IPS-15b (cell line): ENCODE measurements around the gene CEBPG.

Source experiments
- H3K27me3 ChIP-seq: one replicate; pipeline ENCODE4 v1.6.1; 2013; ENCODE audit warnings: low read length; ENCODE audit not compliant: control insufficient read depth, insufficient read depth
- H3K36me3 ChIP-seq: one replicate; pipeline ENCODE4 v1.6.1; 2013; ENCODE audit warnings: low read length; ENCODE audit not compliant: control insufficient read depth, insufficient read depth
- H3K4me1 ChIP-seq: one replicate; pipeline ENCODE4 v1.6.1; 2013; ENCODE audit warnings: mild to moderate bottlenecking, low read length; ENCODE audit not compliant: control insufficient read depth, insufficient read depth
- H3K4me3 ChIP-seq: one replicate; pipeline ENCODE4 v1.5.1; 2013; ENCODE audit warnings: low read depth, low read length
- H3K9ac ChIP-seq: one replicate; pipeline ENCODE4 v1.6.1; 2013; ENCODE audit warnings: low read depth, mild to moderate bottlenecking, low read length
- H3K9me3 ChIP-seq: one replicate; pipeline ENCODE4 v1.6.1; 2013; ENCODE audit warnings: mild to moderate bottlenecking, low read length; ENCODE audit not compliant: control insufficient read depth, insufficient read depth

The CEBPG gene

DNA sequence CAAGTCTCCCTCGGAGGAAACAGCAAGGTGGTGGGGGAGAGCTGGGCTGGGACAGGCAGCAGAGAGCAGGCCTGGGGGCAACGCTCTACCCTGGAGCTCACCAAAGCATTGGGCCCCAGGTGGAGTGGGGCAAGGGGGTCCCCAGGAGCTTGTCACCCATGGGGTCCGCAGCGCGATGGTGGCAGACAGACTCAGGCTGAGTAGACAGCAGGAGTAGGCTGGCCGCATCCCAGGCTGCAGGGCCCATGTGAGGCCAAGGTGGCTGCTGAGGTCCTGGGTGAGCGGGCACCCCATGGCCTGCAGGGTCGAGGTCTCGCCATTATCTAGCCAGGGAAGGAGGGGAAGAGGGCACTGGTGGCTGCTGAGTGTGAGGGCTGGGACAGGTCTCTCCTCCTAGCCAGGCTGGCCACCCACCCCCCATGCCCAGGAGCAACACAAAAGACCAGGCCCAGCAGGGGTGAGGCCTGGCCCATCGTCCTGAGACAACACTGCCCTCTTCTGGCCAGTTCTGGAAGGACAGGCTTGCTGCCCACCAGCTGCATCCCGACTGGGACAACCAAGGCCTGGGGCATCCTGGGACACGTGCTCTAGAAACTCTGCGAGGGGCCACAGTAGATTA lies 33.1 kb downstream of the CEBPG start:
- Histone ChIP-seq H3K9me3 (no peaks in the 10 kb centered on the region), H3K9ac (no peak overlapping the region), H3K4me1 (peaks cover 3% of the 10 kb centered on the region), H3K27me3 (no peaks in the 10 kb centered on the region), H3K4me3 (no peak overlapping the region), H3K36me3 (peaks cover 10% of the 10 kb centered on the region)

DNA sequence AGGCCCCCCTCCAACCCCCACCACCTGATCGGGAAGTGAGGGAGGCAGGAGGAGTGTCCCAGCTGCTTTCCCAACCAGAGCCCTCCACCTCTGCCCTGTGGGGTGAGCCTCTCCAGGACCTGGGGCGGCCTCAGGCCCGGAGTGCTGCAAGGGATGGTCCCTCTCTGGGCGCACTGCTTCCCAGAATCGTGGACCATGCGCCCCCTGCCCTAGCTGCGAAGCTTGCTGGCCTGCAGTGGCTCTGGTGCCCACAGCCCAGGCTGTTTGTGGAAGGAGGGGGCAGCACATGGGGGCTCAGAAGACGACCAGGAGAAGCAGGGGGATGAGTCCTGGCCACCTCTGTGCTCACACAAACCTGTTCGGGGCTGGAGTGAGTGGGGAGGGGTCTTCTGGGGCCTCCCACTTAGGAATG lies 33.6 kb downstream of the CEBPG start:
- no peaks in the 10 kb centered on the region for H3K27me3 ChIP-seq
- H3K9ac ChIP-seq, result no peak overlapping the region
- H3K4me3 ChIP-seq, result no peak overlapping the region
- no peaks in the 10 kb centered on the region for H3K9me3 ChIP-seq
- H3K4me1 ChIP-seq, result peaks cover 3% of the 10 kb centered on the region
- peaks cover 11% of the 10 kb centered on the region for H3K36me3 ChIP-seq

DNA sequence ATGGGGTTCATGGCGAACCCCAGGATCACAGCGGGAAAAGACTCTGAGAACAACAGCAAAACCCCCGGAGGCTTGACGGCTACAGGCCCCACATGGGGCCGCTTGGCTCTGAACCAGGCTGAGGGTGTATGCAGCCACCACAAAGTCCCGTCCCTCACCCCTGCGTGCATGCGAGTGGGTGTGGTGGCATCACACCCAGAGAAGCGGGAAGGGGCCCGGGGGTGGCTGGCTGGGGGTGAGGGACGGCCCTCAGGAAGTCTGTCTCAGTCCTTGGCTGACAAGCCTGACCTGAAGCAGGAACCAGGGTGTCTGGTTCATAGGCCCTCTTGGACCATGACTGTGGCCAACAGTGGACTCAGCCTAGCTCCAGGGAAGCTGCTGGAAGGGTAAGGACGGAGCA lies 34.2 kb downstream of the CEBPG start:
- H3K27me3 ChIP-seq, result no peaks in the 10 kb centered on the region
- H3K4me3 ChIP-seq, result no peak overlapping the region
- H3K36me3 ChIP-seq, result peaks cover 11% of the 10 kb centered on the region
- no peak overlapping the region for H3K9ac ChIP-seq
- no peaks in the 10 kb centered on the region for H3K9me3 ChIP-seq
- peaks cover 3% of the 10 kb centered on the region for H3K4me1 ChIP-seq

- no peak overlapping the region for H3K9ac ChIP-seq
- H3K4me1 ChIP-seq, result peaks cover 3% of the 10 kb centered on the region
- H3K4me3 ChIP-seq, result no peak overlapping the region
- no peaks in the 10 kb centered on the region for H3K9me3 ChIP-seq
- H3K36me3 ChIP-seq, result peaks cover 11% of the 10 kb centered on the region
- H3K27me3 ChIP-seq, result no peaks in the 10 kb centered on the region
Measured at GRCh38 chr19:33408116-33408515, 34.6 kb downstream of the CEBPG start.

GRCh38 chr19:33408538-33409434 lies 35.3 kb downstream of the CEBPG start:
- H3K4me1 ChIP-seq, result peaks cover 3% of the 10 kb centered on the region
- H3K27me3 ChIP-seq, result no peaks in the 10 kb centered on the region
- H3K36me3 ChIP-seq, result peaks cover 11% of the 10 kb centered on the region
- H3K9ac ChIP-seq, result no peak overlapping the region
- no peaks in the 10 kb centered on the region for H3K9me3 ChIP-seq
- H3K4me3 ChIP-seq, result no peak overlapping the region

DNA sequence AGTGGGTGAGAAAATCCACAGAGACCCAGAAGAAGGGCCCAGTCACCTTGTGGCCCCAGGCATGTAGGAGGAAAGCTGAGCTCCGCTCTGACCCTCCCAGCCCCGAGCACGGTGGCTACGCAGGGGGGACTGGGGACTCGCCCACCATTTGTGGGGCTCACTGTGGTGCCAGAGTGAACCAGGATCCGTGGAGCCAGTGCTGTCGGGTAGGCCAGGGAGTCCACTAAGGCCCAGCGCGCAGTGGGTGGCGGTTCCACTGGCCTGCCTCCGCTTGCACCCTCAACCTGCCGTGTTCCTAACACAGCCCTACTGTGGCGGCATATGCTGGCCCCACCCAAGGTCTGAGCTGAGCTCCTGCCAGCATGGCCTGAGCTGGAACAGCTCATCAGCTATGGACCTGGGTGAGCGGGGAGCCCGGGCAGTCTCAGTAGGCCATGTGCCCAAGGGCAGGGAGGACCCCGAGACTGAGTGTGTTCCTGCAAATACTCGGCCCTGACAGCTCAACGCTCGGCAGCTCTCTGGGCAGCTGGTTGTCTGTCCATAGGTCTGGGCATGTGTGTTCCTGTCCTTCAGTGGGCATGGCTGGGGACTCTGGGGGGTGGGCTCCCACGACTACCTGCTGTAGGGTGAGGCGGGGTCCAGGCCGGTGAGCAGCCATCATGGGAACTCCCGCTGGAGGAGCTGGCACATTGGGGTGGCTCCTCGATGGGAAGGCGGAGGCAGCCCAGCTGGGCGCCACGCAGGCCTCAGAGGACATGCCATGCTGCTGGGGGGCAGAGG lies 36.6 kb downstream of the CEBPG start:
- Histone ChIP-seq H3K9ac (no peak overlapping the region), H3K27me3 (no peaks in the 10 kb centered on the region), H3K4me3 (no peak overlapping the region), H3K9me3 (no peaks in the 10 kb centered on the region), H3K36me3 (peaks cover 11% of the 10 kb centered on the region), H3K4me1 (peaks cover 3% of the 10 kb centered on the region)

GRCh38 chr19:33410915-33411401 lies 37.4 kb downstream of the CEBPG start:
- H3K27me3 ChIP-seq, result no peaks in the 10 kb centered on the region
- H3K9ac ChIP-seq, result no peak overlapping the region
- no peak overlapping the region for H3K4me3 ChIP-seq
- peaks cover 3% of the 10 kb centered on the region for H3K4me1 ChIP-seq
- peaks cover 6% of the 10 kb centered on the region for H3K36me3 ChIP-seq
- no peaks in the 10 kb centered on the region for H3K9me3 ChIP-seq

DNA sequence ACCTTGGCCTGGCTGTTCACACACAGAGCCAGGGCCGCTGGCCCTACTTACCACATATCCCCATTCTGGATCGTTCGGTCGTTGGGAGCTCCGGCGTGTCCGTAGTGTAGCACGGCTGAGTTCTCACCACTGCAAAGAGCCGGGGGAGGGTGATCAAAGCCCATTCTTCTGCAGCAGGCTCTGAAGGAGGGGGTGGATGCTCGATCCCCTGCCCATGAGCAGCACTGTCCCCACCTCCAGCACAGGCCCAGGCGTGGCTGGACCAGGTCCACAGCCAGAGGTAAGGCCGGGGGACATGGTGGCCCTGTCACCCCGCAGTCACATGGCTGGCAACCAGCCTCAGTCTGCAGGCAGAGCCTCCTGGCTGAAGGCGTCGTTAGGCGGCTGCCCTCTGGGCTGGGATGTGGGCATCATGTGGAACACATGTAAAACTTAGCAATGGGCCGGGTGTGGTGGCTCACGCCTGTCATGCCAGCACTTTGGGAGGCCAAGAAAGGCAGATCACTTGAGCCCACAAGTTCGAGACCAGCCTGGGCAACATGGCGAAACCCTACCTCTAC lies 38.2 kb downstream of the CEBPG start:
- Histone ChIP-seq H3K4me1 (peaks cover under 1% of the 10 kb centered on the region), H3K27me3 (no peaks in the 10 kb centered on the region), H3K9ac (no peak overlapping the region), H3K4me3 (no peak overlapping the region), H3K9me3 (no peaks in the 10 kb centered on the region), H3K36me3 (peaks cover 4% of the 10 kb centered on the region)

DNA sequence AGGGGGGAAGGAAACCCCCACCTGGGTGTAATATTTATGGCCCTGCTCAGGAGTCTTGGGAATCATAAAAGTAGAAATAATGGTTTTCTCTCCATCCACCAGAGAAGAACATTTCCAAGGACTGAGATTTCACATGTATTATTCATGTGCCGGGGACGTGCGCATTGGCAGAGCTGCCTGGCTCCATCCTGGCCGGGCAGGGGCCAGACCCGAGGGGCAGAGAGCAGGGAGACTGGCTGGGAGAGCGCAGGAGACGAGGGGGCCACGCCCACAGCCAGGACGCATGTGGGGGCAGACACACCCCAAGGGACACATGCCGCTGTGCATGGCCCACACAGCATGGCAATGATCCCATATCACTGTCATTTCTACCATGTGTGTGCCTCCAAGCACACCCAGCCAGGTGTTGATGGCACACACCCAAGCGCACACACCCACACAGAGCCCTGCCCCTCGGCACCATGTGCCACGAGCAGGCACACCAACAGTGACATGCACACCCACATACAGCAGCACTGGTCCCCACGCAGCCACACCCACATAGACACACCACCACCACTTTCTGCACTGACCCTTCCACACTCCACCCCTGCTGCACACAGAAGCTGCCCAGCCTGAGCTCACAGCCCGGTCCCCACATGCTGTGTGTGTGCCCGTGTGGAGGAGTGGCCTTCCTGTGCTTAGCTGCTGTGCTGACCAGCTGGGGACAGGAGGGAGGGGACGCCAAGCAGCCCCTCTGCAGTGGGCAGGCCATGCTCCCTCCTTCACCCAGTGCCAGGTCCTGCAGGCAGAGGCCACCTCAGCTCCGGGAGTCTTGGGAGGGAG lies 39.3 kb downstream of the CEBPG start:
- H3K9me3 ChIP-seq, result no peaks in the 10 kb centered on the region

DNA sequence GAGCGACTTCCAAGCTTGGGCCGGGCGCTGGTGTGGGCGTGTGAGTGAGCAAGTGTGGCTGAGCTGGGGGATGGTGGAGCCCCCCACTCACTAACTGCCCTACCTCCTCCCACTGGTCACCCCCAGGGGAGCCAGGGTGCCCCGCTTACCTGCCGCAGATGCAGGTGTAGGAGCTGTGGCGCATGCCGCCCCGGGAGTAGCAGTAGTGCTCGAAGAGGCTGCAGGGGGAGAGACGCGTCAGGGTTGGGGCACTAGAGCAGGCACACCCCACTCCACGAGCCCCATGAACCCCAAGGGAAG lies 39.9 kb downstream of the CEBPG start:
- Histone ChIP-seq H3K4me3 (no peak overlapping the region), H3K9me3 (no peaks in the 10 kb centered on the region), H3K36me3 (peaks cover 4% of the 10 kb centered on the region), H3K27me3 (no peaks in the 10 kb centered on the region), H3K4me1 (no peaks in the 10 kb centered on the region), H3K9ac (no peak overlapping the region)

More for the DNA sequence above, 39.3 kb downstream of the CEBPG start:
- Histone ChIP-seq H3K36me3 (peaks cover 4% of the 10 kb centered on the region), H3K27me3 (no peaks in the 10 kb centered on the region), H3K4me1 (no peaks in the 10 kb centered on the region), H3K9ac (no peak overlapping the region), H3K4me3 (no peak overlapping the region)
